Kidney tubule cell (primary cell): ENCODE measurements around the gene MAST1.
A peak's percentile ranks its signal among the peaks of the same experiment; 100 is the strongest.
"Not testable (repeated sequence)": the region's sequence is repeated elsewhere in the genome, so short reads cannot be mapped to it uniquely, and the experiment has no call there.

ENCODE experiments used
- DNase-seq: peaks from one replicate; pipeline ENCODE4 v3.0.0-alpha.2; 2018; ENCODE audit warnings: low spot score

MAST1 gene

GRCh38 chr19:12838182-12838885, at the start of gene MAST1:
Gene MAST1 (plus strand): TSS chr19:12838515. CDS start chr19:12838573, 58 bp downstream.
- peak; percentile 45 for DNase-seq

DNA sequence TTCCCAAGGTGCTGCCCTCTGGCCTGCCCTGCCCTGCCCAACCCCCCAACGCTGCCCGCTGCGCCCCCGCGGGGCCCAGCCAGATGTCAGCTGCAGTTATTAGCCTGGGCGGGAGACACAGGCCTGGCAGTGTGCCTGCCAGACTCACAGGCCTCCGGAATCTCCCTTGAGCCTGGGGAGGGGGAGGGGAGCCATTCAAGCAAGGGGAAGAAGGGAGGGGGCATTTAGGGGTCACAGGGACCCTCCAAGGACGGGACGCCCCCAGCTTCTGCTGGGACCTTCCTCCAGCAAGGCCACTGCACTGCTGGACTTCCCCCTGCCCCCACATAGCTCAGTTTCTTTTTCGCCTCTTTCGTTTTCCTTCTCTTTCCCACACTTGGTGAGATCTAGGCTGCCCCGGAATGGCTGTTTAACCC, 49.6 kb upstream of the MAST1 start:
- DNase-seq = peak; percentile 76

DNA sequence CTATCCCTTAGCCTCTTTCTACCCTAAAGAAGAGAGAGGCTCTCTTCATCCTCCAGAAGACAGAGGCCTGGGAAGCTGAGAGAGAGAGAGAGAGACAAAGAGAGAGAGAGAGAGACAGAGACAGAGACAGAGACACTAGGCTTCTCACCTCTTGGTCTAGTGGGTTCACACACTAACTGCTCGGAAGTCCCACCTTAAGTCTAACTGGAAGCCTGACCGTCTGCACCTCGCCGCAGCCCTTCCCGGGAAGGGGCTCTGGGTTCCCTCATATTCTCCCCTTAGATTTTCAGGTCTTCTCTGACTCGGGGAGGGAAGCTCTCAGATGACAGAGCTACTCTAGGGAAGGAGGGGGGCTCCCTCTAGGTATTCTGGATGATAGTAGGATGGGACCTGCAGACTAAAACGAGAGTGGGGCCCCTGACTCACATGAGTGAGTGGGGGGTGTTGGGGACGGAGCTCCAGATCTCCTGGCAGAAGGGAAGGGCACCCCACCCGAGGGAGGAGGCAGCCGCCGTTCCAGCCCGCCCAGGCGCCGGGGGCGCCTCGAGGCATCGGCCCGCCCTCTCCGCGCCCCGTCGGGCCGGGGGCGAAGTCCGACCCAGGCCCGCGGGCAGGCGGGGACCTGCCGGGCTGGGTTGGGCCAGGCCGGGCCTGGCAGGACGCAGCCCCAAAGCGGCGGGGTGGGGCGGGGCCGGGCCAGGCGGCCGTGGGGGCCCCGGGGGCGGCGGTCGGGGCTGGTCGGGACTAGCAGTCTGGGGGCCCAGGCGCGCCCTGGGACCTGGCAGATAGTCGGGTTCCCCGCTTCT, 49.0 kb upstream of the MAST1 start:
- DNase-seq = peak; percentile 61

DNA sequence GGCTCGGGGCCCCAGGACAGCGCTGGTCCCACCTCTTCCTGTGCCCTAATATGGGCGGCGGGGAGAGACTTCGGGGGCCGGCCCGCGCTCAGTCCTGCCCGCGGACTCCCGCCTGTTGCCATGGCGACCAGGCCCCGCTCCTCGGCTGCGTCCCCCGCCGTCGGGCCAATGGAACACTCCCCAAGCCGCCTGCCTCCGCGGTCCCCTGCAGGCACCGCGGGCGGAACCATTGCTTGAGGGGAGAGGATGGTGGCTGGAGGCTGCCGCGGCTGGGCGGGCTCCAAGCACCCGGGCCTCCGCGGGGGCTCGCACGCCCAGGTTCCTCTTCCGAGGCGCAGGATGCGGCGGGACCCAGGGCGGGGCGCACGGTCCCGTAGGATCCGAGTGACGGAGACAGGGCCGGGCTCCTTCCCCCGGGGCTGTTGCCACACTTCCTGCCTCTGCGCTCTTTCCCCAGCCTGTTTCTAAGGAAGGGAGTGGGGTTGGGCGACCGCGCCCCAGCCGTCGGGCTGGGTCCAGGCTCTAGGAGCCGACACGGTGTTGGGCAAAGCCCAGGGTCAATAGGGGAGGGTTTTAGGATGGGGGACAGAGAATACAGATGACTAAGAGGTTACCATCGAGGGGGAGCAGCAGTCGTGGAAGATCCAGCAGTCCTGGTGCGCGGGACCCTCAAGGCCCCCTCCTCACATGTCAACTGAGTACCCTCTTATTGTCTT, 48.3 kb upstream of the MAST1 start:
- peak; percentile 97 for DNase-seq

- DNase-seq = no peak
These were observed 47.5 kb upstream of the MAST1 start for GRCh38 chr19:12790628-12791344.

DNA sequence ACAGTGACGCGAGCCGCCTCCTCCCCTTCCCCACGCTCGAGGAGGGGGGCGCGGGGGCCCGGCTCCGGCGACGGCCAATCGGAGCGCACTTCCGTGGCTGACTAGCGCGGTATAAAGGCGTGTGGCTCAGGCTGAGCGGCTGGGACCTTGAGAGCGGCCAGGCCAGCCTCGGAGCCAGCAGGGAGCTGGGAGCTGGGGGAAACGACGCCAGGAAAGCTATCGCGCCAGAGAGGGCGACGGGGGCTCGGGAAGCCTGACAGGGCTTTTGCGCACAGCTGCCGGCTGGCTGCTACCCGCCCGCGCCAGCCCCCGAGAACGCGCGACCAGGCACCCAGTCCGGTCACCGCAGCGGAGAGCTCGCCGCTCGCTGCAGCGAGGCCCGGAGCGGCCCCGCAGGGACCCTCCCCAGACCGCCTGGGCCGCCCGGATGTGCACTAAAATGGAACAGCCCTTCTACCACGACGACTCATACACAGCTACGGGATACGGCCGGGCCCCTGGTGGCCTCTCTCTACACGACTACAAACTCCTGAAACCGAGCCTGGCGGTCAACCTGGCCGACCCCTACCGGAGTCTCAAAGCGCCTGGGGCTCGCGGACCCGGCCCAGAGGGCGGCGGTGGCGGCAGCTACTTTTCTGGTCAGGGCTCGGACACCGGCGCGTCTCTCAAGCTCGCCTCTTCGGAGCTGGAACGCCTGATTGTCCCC, 46.8 kb upstream of the MAST1 start, which contains the start of gene JUNB:
Gene JUNB, plus strand, starts transcription at position 142 of the 706 bp plus-strand sequence. Its CDS starts 286 bp downstream, at position 428.
- DNase-seq = peak; percentile 97

DNA sequence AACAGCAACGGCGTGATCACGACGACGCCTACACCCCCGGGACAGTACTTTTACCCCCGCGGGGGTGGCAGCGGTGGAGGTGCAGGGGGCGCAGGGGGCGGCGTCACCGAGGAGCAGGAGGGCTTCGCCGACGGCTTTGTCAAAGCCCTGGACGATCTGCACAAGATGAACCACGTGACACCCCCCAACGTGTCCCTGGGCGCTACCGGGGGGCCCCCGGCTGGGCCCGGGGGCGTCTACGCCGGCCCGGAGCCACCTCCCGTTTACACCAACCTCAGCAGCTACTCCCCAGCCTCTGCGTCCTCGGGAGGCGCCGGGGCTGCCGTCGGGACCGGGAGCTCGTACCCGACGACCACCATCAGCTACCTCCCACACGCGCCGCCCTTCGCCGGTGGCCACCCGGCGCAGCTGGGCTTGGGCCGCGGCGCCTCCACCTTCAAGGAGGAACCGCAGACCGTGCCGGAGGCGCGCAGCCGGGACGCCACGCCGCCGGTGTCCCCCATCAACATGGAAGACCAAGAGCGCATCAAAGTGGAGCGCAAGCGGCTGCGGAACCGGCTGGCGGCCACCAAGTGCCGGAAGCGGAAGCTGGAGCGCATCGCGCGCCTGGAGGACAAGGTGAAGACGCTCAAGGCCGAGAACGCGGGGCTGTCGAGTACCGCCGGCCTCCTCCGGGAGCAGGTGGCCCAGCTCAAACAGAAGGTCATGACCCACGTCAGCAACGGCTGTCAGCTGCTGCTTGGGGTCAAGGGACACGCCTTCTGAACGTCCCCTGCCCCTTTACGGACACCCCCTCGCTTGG, 46.1 kb upstream of the MAST1 start:
- DNase-seq = peak; percentile 76

GRCh38 chr19:12792853-12793289, 45.4 kb upstream of the MAST1 start:
- no peak for DNase-seq

DNA sequence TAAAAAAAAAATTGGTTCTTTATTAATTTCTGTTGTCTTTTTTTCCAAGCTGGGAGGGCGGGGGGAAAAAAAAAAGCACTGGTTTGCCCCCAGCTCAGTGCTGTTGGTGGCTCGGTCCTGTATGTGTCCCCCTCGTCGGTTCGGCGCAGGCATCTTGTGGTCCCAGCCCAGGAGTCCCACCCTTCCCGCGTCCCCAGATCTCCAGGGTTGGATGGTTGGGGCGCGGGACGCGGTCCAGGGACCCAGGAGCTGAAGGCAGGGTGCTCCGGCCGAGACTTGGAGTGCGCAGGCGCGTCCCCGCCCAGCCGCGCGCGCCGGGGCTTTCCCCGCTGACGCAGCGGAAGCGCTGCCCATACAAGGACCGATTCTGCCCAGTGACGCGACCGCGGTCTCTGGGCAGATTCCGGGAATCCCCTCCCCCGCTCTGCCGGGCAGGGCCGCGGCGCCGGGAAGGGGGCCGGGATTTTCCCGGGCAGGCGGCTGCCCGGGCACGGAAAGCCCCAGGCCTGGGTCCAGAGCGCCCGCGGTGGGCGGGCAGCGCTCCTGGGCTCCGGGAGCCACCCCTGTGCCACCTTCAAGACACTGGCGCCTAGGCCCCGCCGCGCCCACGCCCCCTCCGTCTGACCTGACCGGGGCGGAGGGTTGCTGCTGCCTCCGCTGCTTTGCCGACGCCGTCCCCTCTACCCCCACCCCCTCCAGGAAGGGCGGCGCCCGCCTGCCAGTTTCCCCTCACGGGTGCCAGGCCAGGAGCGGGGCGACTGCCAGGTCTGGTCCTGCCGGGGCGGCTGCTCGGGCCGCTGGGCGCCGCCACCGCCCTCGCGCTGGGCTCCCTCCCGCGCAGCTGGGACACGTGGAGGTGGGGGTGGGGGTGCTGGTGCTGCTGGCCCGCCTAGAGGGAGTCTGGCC, 44.8 kb upstream of the MAST1 start:
- DNase-seq = peak; percentile 98

- peak; percentile 25 for DNase-seq
These were observed 43.9 kb upstream of the MAST1 start for GRCh38 chr19:12794196-12794941.

- no peak for DNase-seq
These were observed 43.3 kb upstream of the MAST1 start for GRCh38 chr19:12794971-12795381.

- peak; percentile 84 for DNase-seq
These were observed 41.9 kb upstream of the MAST1 start for GRCh38 chr19:12796146-12797071.

DNA sequence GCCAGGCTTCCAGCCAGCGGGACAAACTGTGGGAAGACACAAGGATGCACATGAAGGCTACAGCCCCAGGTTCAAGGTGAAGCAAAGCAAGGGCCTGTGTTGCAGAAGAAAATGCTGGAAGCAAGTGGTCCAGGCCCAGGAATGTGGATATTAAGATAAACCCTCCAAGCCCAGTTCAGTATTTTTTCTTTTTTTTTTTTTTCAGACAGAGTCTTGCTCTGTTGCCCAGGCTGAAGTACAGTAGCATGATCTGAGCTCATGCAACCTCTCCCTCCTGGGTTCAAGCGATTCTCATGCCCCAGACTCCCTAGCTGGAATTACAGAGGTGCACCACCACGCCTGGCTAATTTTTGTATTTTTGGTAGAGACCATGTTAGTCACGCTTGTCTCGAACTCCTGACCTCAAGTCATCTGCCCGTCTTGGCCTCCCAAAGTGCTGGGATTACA, 41.2 kb upstream of the MAST1 start:
- DNase-seq = no peak

DNA sequence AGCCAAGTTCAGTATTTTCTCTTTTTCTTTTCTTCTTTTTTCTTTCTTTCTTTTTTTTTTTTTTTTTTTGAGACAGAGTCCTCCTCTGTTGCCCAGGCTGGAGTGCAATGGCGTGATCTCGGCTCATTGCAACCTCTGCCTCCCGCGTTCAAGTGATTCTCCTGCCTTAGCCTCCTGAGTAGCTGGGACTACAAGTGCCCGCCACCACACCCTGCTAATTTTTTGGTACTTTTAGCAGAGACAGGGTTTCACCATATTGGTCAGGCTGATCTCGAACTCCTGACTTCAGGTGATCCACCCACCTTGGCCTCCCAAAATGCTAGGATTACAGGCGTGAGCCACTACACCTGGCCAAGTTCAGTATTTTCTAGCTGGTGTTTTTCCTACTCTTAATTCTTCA, 40.7 kb upstream of the MAST1 start:
- DNase-seq = not testable (repeated sequence)

DNA sequence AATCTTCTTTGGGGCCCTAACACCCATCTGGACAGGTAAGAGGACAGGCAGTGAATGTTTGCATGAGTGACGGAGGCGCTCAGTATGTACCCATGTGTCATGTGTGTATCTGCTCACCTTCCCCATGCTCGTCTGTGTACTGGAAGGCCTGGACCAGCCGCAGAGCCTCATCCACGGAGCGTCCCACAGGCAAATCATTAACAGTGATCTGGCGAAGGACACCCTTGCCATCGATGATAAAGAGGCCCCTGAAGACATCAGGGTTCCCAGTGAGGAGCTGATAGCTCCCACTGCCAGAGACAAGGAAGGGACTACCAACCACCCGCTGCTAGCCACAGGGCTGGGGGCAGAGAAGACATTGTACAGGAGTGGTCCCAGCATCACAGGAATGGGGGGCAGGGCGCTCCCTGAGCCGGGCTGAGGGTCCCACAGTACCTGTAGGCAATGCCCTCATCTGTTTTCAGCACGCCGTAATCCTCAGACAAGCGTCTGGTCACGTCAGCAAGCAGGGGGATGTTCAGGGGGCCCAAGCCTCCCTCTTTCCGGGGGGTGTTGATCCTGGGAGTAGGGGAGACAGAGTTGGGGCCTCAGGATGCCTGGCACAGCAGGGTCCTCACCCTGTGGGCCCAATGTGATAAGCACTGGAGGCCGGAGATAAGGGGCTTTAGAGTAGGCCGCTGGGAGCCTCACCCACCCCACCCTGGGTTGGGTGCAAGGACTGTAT, 38.4 kb upstream of the MAST1 start:
- no peak for DNase-seq

DNA sequence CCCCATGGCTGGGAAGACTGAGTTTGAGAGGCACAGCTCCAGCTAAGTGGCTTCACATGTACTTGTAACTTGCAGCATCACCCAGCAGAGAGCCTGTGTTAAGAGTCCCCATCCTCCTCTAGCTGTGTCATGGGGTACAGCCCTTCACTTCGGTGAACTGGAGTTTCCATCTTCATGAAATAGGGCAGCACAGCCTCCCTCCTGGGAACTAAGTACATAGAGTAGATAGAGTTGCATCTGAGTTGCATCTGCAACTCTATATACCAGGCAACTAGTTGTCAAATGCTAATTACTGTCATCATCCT, 37.9 kb upstream of the MAST1 start:
- DNase-seq = no peak
